ENCODE measurements around the gene ADGRD2.

DNA sequence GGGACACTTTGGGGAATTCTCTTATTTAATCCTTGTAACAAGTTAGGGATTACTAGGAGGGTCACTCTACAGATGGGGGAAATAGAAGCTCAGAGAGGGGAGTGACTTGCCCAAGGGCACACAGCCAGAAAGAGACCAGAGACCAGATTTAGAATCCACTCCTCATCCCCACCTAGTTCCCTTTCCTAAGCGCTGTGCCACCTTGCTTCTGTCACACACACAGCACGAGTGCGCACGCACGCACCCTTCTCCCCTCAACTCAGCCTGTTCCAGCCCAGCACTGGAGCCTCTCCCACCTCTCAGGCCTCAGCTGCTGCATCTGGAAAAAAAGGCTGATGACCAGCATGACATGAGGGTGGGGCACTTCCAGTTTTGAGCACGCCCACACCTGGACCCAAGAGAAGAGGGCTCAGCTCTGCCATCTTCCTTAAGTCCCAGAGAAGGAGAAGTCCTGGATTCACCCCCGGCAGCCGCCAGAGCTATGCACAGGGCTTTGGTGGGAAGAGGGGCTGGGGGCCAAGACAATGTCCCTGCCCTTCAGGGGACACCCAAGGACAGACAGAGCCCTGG lies 38.5 kb downstream of the ADGRD2 start:
- TF ChIP-seq POLR2AphosphoS5 (IDR thresholded peaks at IDR 0.05; ENCODE audit: low read depth, low read length) (no peak), TAF1 (IDR thresholded peaks at IDR 0.05; ENCODE audit: borderline replicate concordance, insufficient read depth, low read length) (no peak), SIN3A (IDR thresholded peaks at IDR 0.05; ENCODE audit: borderline replicate concordance, insufficient read depth, low read length) (no peak), FOXP2 (optimal IDR thresholded peaks at IDR 0.05; ENCODE audit: borderline replicate concordance, extremely low read depth, extremely low read length, insufficient read depth) (no peak)
- TF ChIP-seq, protein P1, sequence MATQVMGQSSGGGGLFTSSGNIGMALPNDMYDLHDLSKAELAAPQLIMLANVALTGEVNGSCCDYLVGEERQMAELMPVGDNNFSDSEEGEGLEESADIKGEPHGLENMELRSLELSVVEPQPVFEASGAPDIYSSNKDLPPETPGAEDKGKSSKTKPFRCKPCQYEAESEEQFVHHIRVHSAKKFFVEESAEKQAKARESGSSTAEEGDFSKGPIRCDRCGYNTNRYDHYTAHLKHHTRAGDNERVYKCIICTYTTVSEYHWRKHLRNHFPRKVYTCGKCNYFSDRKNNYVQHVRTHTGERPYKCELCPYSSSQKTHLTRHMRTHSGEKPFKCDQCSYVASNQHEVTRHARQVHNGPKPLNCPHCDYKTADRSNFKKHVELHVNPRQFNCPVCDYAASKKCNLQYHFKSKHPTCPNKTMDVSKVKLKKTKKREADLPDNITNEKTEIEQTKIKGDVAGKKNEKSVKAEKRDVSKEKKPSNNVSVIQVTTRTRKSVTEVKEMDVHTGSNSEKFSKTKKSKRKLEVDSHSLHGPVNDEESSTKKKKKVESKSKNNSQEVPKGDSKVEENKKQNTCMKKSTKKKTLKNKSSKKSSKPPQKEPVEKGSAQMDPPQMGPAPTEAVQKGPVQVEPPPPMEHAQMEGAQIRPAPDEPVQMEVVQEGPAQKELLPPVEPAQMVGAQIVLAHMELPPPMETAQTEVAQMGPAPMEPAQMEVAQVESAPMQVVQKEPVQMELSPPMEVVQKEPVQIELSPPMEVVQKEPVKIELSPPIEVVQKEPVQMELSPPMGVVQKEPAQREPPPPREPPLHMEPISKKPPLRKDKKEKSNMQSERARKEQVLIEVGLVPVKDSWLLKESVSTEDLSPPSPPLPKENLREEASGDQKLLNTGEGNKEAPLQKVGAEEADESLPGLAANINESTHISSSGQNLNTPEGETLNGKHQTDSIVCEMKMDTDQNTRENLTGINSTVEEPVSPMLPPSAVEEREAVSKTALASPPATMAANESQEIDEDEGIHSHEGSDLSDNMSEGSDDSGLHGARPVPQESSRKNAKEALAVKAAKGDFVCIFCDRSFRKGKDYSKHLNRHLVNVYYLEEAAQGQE (IDR thresholded peaks at IDR 0.05; ENCODE audit: insufficient read depth in 1 of 2, low read depth in 2 of 2, low read length in 2 of 2) = no peak

Measured in PFSK-1 (cell line).